ENCODE results near the gene RAPGEF4.
"Not testable (repeated sequence)": the region's sequence is repeated elsewhere in the genome, so short reads cannot be mapped to it uniquely, and the experiment has no call there.

Gene RAPGEF4

DNA sequence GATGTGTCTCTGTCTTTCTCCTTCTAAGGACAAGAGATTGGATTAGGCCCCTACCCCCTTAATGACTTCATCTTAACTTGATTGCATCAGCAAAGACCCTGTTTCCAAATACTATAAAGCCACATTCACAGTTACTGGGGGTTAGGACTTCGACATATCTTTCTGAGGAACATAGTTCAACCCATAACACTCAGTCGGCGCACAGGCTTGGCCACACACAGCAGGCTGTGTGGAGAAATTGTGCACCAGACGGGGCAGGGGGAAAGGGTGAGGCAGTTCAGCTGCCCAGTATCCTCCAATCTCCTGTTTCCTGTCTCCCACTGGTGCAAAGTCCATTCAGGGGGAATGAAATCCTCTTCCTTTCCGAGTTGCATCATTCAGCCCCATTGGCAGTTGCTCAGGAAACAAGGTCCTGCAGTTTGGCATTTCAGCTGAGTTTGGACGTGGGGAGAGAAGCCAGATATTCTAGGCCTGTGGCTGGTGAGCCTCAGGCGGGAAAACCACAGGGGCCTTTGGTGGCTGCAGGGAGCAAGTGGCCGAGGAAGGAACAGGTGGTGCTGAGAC lies 9.4 kb upstream of the RAPGEF4 start:
- no peak for DNase-seq (ENCODE audit: low read depth)

DNA sequence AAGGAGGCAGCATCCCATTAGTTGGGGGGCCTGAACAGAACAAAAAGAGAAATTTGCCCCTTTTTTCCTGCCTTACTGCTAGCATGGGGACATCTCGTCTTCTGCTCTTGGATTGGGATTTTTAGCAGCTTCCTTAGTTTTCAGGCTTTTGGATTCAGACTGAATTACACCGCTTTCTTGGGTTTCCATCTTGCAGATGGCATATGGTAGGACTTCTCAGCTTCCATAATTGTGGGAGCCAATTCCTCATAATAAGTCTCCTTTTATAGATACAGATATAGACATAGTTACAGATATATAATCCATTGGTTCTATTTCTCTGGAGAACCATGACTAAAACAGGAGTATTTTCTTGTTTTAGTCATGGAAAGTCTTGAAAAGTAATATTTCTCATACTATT lies 5.2 kb upstream of the RAPGEF4 start:
- no peak for DNase-seq (ENCODE audit: low read depth)

GRCh38 chr2:172734711-172735581 lies 699 bp upstream of the RAPGEF4 start:
- DNase-seq (ENCODE audit: low read depth): no peak

GRCh38 chr2:172736424-172737174 lies 954 bp downstream of the RAPGEF4 start:
- no peak for DNase-seq (ENCODE audit: low read depth)

- no peak for DNase-seq (ENCODE audit: low read depth)
Observed at GRCh38 chr2:172739661-172740266, 4.1 kb downstream of the RAPGEF4 start.

GRCh38 chr2:172740856-172741255 lies 5.2 kb downstream of the RAPGEF4 start:
- no peak for DNase-seq (ENCODE audit: low read depth)

DNA sequence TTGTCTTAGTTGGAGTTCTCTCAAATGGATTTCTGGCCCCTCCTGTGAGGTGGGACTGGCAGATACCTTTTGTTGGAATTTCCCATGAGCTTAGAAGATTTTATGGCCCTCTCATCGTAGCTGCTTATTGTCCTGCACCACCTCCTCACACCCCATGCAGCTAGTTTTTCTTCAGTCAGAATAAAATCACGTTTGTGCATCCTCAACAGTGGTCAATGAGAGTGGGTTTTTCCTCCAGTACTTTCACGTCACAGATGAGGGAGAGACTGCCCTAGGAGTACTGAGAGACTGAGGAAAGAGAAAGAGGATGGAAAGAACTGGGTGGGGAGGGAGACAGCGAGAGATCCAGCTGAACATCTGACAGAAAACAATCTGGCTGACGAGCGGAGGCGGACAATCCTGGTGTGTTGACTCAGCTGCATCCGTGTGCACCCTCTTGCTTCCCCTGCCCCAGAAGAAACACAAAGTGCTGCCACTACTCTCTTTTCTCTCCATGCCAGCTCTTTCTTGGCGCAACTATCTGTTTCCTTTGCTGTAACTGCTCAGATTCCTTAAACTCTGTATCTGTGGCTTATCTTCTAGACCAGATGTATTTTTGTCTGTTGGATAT lies 7.4 kb downstream of the RAPGEF4 start:
- no peak for DNase-seq (ENCODE audit: low read depth)

DNA sequence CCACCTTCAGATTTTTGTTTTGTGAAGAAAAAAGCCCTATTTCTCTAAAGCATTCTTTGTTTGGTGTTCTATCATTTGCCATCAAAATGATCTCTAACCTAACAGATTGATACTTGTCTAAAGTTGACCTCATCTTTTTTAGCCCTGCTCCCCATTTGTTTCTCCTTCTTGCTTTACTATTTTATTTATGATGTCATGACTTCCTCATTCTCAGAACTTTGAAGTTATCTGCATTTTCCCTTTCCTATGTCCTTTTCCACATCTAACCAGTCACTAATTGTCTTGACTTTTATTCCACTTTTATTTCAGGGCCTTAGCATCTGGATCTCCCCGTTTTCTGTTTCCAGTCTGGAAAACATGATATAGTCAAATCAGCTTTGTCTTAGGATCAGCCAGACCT lies 8.3 kb downstream of the RAPGEF4 start:
- no peak for DNase-seq (ENCODE audit: low read depth)

- DNase-seq (ENCODE audit: low read depth): no peak
Observed at GRCh38 chr2:172745636-172746035, 10.0 kb downstream of the RAPGEF4 start.

DNA sequence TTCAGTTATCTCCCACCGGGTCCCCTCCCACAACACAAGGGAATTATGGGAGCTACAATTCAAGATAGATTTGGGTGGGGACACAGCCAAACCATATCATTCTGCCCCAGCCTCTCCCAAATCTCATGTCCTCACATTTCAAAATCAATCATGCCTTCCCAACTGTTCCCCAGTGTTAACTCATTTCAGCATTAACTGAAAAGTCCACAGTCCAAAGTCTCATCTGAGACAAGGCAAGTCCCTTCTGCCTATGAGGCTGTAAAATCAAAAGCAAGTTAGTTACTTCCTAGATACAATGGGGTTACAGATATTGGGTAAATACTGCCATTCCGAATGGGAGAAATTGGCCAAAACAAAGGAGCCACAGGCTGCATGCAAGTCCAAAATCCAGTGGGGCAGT lies 12.9 kb downstream of the RAPGEF4 start:
- DNase-seq (ENCODE audit: low read depth): not testable (repeated sequence)

- no peak for DNase-seq (ENCODE audit: low read depth)
Observed at GRCh38 chr2:172749388-172749787, 13.7 kb downstream of the RAPGEF4 start.

GRCh38 chr2:172751564-172751963 lies 15.9 kb downstream of the RAPGEF4 start:
- no peak for DNase-seq (ENCODE audit: low read depth)

GRCh38 chr2:172753610-172754009 lies 18.0 kb downstream of the RAPGEF4 start:
- no peak for DNase-seq (ENCODE audit: low read depth)

GRCh38 chr2:172759441-172759840 lies 23.8 kb downstream of the RAPGEF4 start:
- DNase-seq (ENCODE audit: low read depth): no peak

DNA sequence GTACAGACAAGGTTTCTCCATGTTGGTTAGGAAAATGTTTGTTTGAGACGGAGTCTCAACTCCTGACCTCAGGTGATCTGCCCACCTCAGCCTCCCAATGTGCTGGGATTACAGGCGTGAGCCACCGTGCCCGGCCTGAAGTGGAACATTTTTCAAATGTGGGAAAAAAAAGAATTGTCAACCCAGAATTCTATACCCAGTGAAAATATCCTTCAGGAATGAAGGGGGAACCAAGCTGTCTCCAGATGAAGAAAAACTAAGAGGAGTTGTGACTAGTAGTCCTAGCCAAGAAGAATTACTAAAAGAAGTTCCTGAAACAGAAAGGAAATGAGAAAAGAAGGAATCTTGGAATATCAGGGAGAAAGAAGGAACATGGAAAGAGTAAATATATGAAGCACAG lies 25.7 kb downstream of the RAPGEF4 start:
- DNase-seq (ENCODE audit: low read depth): no peak

DNA sequence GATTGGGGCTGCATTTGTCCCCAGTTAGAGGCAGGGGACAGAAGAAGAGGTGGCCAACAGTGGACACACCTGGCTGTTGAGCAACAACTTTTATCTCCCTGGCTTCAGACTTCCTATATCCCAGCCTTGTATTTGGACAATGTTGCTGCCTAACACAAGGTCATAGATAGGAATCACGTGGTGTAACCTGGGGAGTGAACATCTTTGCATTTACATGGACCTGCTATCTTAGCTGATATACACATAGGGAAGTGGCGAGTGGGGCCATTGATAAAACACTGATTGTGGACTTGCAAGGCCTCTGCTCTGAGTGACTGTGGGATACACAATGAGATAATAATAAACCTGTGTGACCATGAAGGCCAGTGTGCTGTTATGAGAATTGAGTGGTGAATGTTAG lies 26.9 kb downstream of the RAPGEF4 start:
- no peak for DNase-seq (ENCODE audit: low read depth)

- no peak for DNase-seq (ENCODE audit: low read depth)
Observed at GRCh38 chr2:172763079-172763478, 27.4 kb downstream of the RAPGEF4 start.

DNA sequence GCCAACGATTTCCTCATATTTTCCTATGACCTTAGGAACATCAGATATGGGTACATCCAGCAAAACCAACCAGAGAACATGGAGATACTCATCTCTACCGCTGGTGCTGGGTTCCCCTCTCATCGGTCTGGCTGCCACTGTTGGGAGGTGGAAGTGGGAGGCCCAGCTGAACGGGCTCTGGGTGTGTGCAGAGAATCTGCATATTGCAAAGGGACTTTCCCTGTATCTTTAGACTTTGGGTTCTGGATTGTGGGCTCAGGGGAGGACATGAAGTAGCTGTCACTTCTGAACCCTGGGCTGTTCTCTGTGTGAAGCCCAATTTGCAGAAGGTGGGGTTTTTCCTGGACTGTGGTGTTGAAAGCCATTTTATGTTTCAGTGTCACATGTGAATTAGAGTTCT lies 30.0 kb downstream of the RAPGEF4 start:
- no peak for DNase-seq (ENCODE audit: low read depth)

GRCh38 chr2:172768401-172768800 lies 32.8 kb downstream of the RAPGEF4 start:
- no peak for DNase-seq (ENCODE audit: low read depth)

GRCh38 chr2:172769879-172770278 lies 34.2 kb downstream of the RAPGEF4 start:
- DNase-seq (ENCODE audit: low read depth): no peak

DNA sequence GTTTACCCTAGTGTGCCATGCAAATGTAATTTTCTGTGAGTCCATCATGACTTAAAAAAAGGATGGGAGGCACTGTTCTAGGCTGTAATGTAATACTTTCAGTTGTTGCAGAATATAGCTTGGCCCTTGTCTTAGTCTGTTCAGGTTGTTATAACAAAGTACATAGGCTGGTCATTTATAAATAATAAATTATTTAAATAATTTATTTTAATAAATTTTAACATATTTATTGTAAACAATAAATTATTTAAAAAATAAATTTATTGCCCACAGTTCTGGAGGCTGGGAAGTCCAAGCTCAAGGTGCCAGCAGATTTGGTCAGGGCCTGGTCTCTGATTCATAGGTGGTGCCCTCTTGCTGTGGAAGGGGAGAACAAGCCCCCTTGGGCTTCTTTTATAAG lies 35.2 kb downstream of the RAPGEF4 start:
- no peak for DNase-seq (ENCODE audit: low read depth)

GRCh38 chr2:172772633-172773032 lies 37.0 kb downstream of the RAPGEF4 start:
- no peak for DNase-seq (ENCODE audit: low read depth)

Data from activated T-helper 1 cell treated with Interleukin-2 at 50 U/mL for 16 hours (primary cell).